Ascending aorta (tissue), 2 donors: ENCODE measurements around the gene TNFSF12. TPM values are rescaled to one million over a fixed set of nuclear protein-coding genes. Genes with fewer than 3 reads are reported as not detected.

Experiments
- DNase-seq, 2 donors: peaks; one replicate each; pipeline ENCODE4 v3.0.0-alpha.2; 2019; ENCODE audit warnings: low spot score in 2 of 2
- H3K27ac ChIP-seq, 2 donors: fragments of 200-600 bp; sonication (generic); one replicate each; pipeline ENCODE4 v1.5.1; 2016 to 2017; ENCODE audit warnings: mild to moderate bottlenecking in 1 of 2
- H3K27me3 ChIP-seq: fragments of 200-600 bp; sonication (generic); one replicate; pipeline ENCODE4 v1.5.1; 2017
- H3K36me3 ChIP-seq, 2 donors: fragments of 200-600 bp; sonication (generic); one replicate each; pipeline ENCODE4 v1.5.1; 2016
- H3K4me1 ChIP-seq, 2 donors: fragments of 200-600 bp; sonication (generic); one replicate each; pipeline ENCODE4 v1.5.1; 2016 to 2017; ENCODE audit warnings: mild to moderate bottlenecking in 1 of 2
- H3K4me3 ChIP-seq, 2 donors: fragments of 200-600 bp; sonication (generic); one replicate each; pipeline ENCODE4 v1.5.1; 2016 to 2017; ENCODE audit warnings: mild to moderate bottlenecking in 1 of 2
- H3K9me3 ChIP-seq, 2 donors: fragments of 200-600 bp; sonication (generic); one replicate each; pipeline ENCODE4 v1.5.1; 2016
- intact Hi-C: fragments of 100-400 bp; cut with DNase I; formaldehyde crosslinking; loops from one replicate; pipeline ENCODE4 v1.15.1; 2023
- total RNA-seq: library from RNA; depleted of rRNA; stranded (reverse); fragments of >200 nt; gene quantifications from one replicate; pipeline ENCODE4 v1.1.0, GENCODE V29; 2016
- TF ChIP-seq, protein P1 (sequence below), 3 experiments: fragments of 200-600 bp in 2 of 3; fragments of 450-650 bp in 1 of 3; sonication (generic) in 2 of 3; IDR thresholded peaks; one replicate each; pipeline ENCODE4 v1.5.1; 2016 to 2019; ENCODE audit warnings: antibody characterized with exemption in 3 of 3, mild to moderate bottlenecking in 1 of 3, moderate library complexity in 1 of 3

The TNFSF12 gene
- total RNA-seq, 1 donor from 2014 or later, result 88.6 TPM

GRCh38 chr17:7562208-7562605, 13.3 kb downstream of the TNFSF12 start:
- H3K27me3 ChIP-seq, result no peaks in the 10 kb centered on the region
- peaks cover 39 to 41% of the 10 kb centered on the region in 2 donors for H3K36me3 ChIP-seq
- intact Hi-C loops, result no loop called here
- DNase-seq, result no peak
- no peaks in the 10 kb centered on the region for H3K9me3 ChIP-seq
- peaks cover 39 to 56% of the 10 kb centered on the region in 2 donors for H3K4me1 ChIP-seq
- peak overlapping the region; percentile 67 to 92 for H3K4me3 ChIP-seq
- peak overlapping the region; percentile 90 to 97 for H3K27ac ChIP-seq
- TF ChIP-seq, protein P1, sequence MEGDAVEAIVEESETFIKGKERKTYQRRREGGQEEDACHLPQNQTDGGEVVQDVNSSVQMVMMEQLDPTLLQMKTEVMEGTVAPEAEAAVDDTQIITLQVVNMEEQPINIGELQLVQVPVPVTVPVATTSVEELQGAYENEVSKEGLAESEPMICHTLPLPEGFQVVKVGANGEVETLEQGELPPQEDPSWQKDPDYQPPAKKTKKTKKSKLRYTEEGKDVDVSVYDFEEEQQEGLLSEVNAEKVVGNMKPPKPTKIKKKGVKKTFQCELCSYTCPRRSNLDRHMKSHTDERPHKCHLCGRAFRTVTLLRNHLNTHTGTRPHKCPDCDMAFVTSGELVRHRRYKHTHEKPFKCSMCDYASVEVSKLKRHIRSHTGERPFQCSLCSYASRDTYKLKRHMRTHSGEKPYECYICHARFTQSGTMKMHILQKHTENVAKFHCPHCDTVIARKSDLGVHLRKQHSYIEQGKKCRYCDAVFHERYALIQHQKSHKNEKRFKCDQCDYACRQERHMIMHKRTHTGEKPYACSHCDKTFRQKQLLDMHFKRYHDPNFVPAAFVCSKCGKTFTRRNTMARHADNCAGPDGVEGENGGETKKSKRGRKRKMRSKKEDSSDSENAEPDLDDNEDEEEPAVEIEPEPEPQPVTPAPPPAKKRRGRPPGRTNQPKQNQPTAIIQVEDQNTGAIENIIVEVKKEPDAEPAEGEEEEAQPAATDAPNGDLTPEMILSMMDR (IDR thresholded peaks at IDR 0.05), result no peak

GRCh38 chr17:7563115-7563869, 14.4 kb downstream of the TNFSF12 start:
- Histone ChIP-seq H3K27me3 (no peaks in the 10 kb centered on the region), H3K9me3 (no peaks in the 10 kb centered on the region), H3K4me1 (peaks cover 39 to 49% of the 10 kb centered on the region in 2 donors), H3K27ac (no peak overlapping the region), H3K36me3 (peaks cover 44 to 46% of the 10 kb centered on the region in 2 donors), H3K4me3 (peak overlapping the region in 1 of 2 donors; percentile 92)
- intact Hi-C loops, result no loop called here
- no peak for DNase-seq
- TF ChIP-seq, protein P1 (IDR thresholded peaks at IDR 0.05), result no peak

DNA sequence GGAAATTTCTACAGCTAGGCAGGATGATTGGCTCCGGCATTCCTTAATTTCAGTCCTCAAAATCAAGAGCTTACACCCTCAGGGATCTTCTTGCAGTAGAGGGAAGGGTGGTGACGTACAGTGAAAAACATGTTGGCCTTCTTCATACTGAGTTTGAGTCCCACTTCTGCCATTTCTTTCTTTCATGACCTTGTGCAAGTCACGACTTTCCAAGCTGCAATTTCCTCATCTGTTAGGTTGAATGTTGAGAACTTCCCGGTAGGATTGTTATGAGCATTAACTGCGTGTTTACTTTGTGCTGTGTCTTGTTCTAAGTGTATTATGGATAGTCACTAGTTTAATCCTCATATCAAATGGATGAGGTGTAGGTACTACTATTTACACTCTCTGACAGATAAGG, 20.7 kb downstream of the TNFSF12 start:
- intact Hi-C loops, result no loop called here
- Histone ChIP-seq H3K27ac (no peak overlapping the region), H3K4me3 (no peak overlapping the region), H3K27me3 (no peaks in the 10 kb centered on the region), H3K4me1 (peaks cover 0 to 12% of the 10 kb centered on the region in 2 donors), H3K9me3 (no peaks in the 10 kb centered on the region), H3K36me3 (peaks cover 54 to 55% of the 10 kb centered on the region in 2 donors)
- no peak for DNase-seq
- TF ChIP-seq, protein P1 (IDR thresholded peaks at IDR 0.05), result no peak

DNA sequence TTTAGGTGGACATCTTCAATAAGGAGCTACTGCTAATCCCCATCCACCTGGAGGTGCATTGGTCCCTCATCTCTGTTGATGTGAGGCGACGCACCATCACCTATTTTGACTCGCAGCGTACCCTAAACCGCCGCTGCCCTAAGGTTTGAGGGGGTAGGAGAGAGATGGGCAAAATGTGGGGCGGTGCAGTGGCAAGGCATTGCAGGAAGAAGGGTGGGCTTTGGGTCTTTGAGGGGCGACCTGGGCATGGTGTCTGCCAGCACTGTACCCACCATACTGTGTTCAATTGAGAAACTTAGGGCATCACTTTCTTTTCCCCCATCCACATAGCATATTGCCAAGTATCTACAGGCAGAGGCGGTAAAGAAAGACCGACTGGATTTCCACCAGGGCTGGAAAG, 21.5 kb downstream of the TNFSF12 start:
- Histone ChIP-seq H3K36me3 (peaks cover 54 to 55% of the 10 kb centered on the region in 2 donors), H3K4me1 (peaks cover 0 to 15% of the 10 kb centered on the region in 2 donors), H3K4me3 (no peak overlapping the region), H3K27ac (no peak overlapping the region), H3K27me3 (no peaks in the 10 kb centered on the region), H3K9me3 (no peaks in the 10 kb centered on the region)
- intact Hi-C loops, result loop anchor here (5.0 kb wide), 2 partner anchors 267 to 318 kb away; partner anchors contain the start of genes CTDNEP1 and ELP5
- TF ChIP-seq, protein P1 (IDR thresholded peaks at IDR 0.05), result no peak
- DNase-seq, result no peak

- peak overlapping the region; percentile 46 to 58 for H3K4me3 ChIP-seq
Observed at GRCh38 chr17:7572338-7572587, 23.4 kb downstream of the TNFSF12 start.

More at GRCh38 chr17:7572338-7572587, 23.4 kb downstream of the TNFSF12 start:
- H3K9me3 ChIP-seq, result no peaks in the 10 kb centered on the region
- H3K4me1 ChIP-seq, result peaks cover 0 to 15% of the 10 kb centered on the region in 2 donors
- intact Hi-C loops, result loop anchor here (1.0 to 5.0 kb wide), 7 partner anchors 11 to 320 kb away; partner anchors contain the start of genes CTDNEP1, ELP5, FXR2 and MPDU1
- TF ChIP-seq, protein P1 (IDR thresholded peaks at IDR 0.05), result no peak
- H3K36me3 ChIP-seq, result peaks cover 54 to 57% of the 10 kb centered on the region in 2 donors
- H3K27me3 ChIP-seq, result no peaks in the 10 kb centered on the region
- no peak for DNase-seq
- peak overlapping the region; percentile 86 to 99 for H3K27ac ChIP-seq
